Measurements from ENCODE around the gene FAM110C.

DNA sequence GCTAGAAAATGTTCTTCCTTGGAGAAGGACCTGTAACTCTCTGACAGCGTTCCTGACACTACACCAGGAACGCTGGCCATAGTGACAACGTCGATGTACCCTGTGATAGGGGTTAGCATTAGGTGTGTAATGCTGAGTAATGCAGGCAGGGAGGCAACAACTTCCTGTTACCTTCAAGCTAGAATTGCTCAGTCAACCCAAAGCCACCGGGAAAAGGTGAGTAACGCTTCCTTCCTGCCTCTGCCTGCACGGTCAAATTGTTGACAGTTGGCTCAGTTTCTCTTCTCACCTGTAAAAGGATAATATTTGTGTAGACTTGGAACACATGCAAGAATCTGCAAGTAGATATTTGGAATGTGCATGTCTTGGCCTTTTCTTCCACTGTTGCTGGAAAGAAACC, 12.7 kb downstream of the FAM110C start:
- TF ChIP-seq, protein P1, sequence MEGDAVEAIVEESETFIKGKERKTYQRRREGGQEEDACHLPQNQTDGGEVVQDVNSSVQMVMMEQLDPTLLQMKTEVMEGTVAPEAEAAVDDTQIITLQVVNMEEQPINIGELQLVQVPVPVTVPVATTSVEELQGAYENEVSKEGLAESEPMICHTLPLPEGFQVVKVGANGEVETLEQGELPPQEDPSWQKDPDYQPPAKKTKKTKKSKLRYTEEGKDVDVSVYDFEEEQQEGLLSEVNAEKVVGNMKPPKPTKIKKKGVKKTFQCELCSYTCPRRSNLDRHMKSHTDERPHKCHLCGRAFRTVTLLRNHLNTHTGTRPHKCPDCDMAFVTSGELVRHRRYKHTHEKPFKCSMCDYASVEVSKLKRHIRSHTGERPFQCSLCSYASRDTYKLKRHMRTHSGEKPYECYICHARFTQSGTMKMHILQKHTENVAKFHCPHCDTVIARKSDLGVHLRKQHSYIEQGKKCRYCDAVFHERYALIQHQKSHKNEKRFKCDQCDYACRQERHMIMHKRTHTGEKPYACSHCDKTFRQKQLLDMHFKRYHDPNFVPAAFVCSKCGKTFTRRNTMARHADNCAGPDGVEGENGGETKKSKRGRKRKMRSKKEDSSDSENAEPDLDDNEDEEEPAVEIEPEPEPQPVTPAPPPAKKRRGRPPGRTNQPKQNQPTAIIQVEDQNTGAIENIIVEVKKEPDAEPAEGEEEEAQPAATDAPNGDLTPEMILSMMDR (IDR thresholded peaks at IDR 0.05 in 4 of 5, conservative IDR thresholded peaks at IDR 0.05 in 1 of 5), result no peak
- TF ChIP-seq POLR2A (IDR thresholded peaks at IDR 0.05), result no peak

All from gastrocnemius medialis (tissue), 4 donors.